HG03175 (cell line): ENCODE measurements around the gene LCE1D.

ENCODE experiments used
- ATAC-seq: cut with Tn5 transposase; IDR thresholded peaks from one replicate; pipeline ENCODE4 v1.9.1; 2021; ENCODE audit warnings: mild to moderate bottlenecking, moderate library complexity; ENCODE audit not compliant: unreplicated experiment

The LCE1D gene

DNA sequence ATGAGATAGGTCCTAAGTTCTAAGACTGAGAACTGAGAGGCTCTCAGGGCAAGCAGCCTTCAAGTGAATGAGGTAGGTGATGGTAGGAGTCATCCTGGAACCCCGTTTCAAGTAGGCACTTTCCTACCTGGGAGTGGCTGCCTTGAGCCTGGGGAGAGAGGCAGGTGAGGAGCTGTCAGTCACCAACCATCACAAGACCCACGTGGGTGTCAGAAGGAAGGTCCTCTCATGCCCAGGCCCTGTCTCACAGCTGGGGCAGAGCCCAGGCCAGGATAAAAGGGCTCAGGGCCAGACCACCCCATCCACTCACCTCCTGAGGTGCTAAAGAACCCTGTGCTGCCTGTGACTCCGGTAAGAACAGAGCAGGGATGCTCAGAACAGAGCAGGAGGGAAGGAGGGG is at the start of gene LCE1D:
Gene LCE1D (plus strand): TSS at position 301 of the 400 bp plus-strand sequence. CDS start 1,074 bp downstream, outside the sequence.
- ATAC-seq = no peak

- no peak for ATAC-seq
Observed at GRCh38 chr1:152747831-152748230, 48.7 kb upstream of the LCE1D start.

DNA sequence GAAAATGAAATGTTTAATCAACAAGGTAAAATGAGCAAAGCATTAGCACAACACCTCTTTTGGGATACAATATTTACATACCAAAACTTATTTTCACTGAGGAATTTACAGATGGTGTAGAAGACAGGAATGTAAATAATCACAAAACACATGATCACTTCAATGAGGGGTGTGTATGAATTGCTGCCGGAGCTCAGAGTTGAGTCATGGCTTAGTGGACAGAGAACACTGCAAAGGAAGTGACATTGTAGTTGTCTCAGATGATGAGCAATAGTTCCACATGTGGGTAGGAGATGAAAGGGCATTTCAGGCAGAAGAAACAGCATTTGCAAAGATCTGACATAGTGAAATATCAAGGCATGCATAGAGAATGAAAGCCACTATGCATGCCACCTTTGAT is 44.3 kb upstream of the LCE1D start:
- ATAC-seq = no peak

DNA sequence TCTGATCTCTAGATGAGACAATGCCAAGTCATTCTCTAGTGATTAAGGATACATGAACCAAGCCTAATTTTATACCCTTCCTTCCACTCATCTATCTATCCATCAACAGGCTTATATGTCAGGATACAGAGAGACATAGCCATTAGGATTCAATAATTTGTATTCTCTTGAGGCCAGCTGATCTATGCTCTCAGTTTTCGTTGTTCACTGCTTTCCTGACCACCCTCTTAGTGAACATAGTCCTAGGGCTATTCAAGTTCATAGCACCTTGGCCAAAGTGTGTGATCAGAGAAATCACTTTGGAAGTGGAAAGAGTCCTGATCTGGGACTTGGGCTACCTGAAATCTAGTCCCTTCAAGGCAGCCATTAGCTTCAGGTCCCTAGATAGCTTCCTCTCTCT is 42.9 kb upstream of the LCE1D start:
- ATAC-seq = no peak

DNA sequence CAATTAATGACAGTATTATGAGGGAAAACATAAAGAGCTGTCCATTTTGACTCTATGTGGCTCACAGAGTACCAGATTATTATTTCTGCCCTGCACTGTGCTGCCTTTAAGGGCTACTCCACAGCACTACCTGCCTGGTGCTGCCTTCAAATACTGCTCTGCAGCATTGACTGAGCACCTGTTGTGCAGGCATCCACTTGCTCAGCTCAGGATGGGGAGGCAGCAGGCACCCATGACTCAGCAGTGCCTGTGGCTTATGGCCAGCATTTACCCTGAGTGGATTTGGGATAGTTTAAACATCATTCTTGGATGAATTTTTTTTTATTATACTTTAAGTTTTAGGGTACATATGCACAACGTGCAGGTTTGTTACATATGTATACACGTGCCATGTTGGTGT is 39.6 kb upstream of the LCE1D start:
- ATAC-seq = no peak

DNA sequence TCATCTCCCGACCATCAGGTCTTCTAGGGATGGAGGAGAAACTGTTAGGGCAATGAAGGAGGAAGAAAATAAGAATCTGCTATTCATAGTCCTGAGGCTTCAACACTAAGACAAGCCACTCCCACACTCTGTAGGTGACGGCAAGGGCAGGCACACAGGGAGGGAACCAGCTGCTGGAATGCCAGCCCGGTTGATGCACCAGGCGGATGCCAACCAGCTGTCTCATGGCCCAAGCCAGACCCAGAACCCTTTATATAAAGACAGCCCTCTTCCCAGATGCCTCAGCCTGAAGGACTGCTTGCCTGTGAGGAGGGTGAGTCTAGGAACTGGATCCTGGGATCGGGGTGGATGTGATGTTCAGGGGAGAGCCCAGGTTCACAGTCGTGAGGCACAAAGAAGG is 38.8 kb upstream of the LCE1D start, which contains the start of gene KPRP:
Gene KPRP (plus strand): TSS at position 279 of the 400 bp plus-strand sequence. CDS start 1,564 bp downstream, outside the sequence.
- no peak for ATAC-seq

DNA sequence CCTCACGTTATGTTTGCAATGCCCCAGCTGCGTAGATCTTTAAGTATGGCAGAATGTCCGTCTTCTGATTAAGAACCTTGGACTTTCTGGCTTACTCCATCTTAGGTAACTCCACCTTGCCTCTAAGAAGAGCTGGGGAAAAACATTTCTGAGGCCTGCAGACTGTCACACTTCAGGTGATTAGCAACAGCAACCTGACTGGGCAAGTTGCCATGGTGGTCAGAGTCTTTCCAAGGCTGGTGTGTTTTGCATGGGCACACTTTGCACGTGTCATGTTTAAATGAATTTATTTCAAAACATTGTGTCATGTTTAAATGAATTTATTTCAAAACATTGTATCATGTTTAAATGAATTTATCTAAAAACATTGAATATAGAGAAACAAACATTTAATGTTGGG is 37.9 kb upstream of the LCE1D start:
- ATAC-seq = no peak

DNA sequence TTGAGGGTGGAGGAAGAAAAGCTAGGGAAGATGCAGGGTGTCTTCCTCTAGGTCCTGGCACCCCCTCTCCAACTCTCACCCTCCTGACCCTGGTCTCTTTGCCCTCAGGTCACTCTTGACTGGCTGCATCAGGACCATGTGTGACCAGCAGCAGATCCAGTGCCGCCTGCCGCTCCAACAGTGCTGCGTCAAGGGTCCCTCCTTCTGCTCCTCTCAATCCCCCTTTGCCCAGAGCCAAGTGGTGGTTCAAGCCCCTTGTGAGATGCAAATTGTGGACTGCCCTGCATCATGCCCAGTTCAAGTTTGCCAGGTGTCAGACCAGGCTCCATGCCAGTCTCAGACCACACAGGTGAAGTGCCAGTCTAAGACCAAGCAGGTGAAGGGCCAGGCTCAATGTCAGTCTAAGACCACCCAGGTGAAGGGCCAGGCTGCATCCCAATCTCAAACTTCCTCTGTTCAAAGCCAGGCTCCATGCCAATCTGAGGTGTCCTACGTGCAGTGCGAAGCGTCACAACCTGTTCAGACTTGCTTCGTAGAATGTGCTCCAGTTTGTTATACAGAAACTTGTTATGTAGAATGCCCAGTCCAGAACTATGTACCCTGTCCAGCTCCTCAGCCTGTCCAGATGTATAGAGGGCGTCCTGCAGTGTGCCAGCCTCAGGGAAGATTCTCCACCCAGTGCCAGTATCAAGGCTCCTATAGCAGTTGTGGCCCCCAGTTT is 36.9 kb upstream of the LCE1D start:
- ATAC-seq = no peak

GRCh38 chr1:152760551-152761190 is 35.9 kb upstream of the LCE1D start:
- ATAC-seq = no peak

- ATAC-seq = no peak
Observed at GRCh38 chr1:152761609-152762213, 34.8 kb upstream of the LCE1D start.

DNA sequence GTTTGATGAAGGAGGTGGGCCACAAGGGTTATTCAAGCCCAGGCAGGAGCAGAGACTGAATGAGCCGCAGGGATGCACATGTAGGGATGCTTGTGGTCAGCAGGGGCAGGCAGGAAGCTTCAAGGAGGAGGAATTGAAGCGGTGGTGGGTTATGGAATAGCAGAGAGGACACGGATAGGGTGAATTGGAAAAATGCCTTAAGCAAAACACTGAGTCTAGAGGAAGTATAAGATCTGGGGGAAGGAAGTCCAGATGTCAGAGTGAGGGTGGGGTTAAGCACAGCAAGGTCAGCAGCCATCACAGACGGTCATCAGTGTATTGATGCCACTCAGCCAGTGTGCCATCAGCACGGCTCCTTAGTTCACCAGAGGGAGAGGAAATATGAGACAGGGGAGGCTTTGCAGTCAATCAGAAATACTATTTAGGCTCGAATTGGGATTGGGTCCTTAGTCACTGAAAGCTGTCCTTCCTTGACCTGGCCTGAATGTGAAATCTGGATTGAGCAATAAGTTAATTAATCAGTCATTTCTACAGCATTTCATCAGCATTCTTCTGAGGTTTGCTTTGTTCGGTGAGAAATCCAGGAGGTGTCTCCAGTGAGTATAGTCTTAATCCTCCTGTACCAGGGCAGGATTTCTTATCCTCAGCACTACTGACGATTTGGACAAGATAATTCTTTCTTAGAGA is 27.5 kb upstream of the LCE1D start:
- no peak for ATAC-seq

- ATAC-seq = no peak
Observed at GRCh38 chr1:152770411-152770810, 26.1 kb upstream of the LCE1D start.

DNA sequence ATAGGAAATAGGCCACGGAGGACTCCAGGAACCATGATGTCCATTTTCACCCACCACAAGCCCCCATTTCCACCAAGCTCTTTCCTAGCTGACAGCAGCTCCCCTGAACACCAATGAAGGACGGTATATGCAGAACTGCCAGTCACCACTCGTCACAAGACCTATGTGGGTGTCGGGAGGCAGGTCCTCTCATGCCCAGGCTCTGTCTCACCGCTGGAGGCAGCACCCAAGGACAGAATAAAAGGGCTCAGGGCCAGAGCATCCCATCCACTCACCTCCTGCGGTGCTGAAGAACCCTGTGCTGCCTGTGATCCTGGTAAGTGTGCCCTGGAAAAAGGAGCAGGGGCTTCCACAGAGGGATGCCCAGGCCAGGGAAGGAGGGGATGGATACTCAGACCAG is 21.6 kb upstream of the LCE1D start, which contains the start of gene LCE1F:
Gene LCE1F (plus strand): TSS at position 266 of the 400 bp plus-strand sequence. CDS start 1,232 bp downstream, outside the sequence.
- ATAC-seq = no peak

DNA sequence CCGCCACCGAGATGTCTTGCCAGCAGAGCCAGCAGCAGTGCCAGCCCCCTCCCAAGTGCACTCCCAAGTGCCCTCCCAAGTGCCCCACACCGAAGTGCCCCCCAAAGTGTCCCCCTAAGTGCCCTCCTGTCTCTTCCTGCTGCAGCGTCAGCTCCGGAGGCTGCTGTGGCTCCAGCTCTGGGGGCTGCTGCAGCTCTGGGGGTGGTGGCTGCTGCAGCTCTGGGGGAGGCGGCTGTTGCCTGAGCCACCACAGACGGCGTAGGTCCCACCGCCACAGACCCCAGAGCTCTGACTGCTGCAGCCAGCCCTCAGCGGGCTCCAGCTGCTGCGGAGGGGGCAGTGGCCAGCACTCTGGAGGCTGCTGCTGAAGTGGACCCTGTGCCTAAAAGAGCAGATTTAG is 20.2 kb upstream of the LCE1D start:
- no peak for ATAC-seq

GRCh38 chr1:152777510-152778137 is 18.9 kb upstream of the LCE1D start:
- ATAC-seq = no peak

DNA sequence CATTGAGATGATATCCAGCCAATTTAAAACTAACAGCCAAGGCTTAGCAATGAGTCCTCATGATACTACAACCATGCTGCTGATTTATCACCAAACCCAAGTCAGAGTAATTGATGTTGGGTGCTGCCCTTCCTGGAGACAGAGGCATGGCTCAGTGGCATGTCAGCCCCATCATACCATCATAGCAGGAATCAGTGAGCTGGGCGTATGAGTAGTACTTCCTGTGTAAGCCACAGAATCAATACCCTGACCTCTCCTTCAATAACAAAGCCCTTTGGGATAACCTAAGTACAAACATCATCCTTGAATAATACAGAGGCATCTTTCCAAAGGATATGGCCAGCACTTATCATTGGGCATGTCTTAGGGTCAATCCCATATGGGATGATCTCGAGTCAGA is 13.4 kb upstream of the LCE1D start:
- no peak for ATAC-seq

- no peak for ATAC-seq
Observed at GRCh38 chr1:152786077-152786476, 10.4 kb upstream of the LCE1D start, which contains the start of gene LCE1E. Gene LCE1E, plus strand, starts transcription at chr1:152786257. Its CDS starts 1,043 bp downstream, at chr1:152787300.

GRCh38 chr1:152795686-152796085 is 835 bp upstream of the LCE1D start:
- no peak for ATAC-seq

DNA sequence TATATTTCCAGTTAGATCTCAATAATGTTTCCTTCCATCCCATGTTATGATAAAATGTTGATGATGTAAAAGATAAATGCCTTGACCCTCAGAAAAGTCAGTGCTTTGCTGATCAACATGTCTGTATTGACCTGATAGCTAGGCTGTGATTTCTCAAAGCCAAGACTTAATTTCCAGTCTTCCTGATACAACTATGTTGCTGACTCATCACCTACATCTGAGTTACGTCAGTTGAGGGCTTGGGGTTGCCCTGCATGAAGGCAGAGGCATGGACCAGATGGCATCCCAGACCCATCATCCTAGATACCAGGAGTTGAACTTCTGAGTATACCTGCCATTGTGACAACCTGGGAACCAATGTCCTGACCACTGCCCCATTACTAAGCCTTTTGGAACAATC is 4.8 kb downstream of the LCE1D start:
- ATAC-seq = no peak

DNA sequence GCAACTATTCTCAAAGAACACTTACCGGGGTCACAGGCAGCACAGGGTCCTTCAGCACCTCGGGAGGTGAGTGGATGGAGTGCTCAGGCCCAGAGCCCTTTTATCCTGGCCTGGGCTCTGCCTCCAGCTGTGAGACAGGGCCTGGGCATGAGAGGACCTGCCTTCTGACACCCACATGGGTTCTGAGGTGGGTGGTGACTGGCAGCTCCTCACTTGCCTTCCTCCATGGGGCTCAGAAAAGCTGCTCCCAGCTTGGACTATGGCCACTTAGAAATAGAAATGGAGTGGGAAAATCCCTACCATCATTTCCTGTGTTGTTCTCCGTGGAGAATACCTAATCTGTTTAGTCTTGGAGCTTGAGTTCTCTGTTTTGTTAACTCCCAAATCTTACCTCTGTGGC is 10.1 kb downstream of the LCE1D start, which contains the start of gene LCE1C:
Gene LCE1C (minus strand): TSS at position 76 of the 400 bp plus-strand sequence. CDS start 1,173 bp downstream, outside the sequence.
- ATAC-seq = no peak

- no peak for ATAC-seq
Observed at GRCh38 chr1:152811050-152811449, 14.5 kb downstream of the LCE1D start.
